ENCODE measurements around the gene LDB2. TPM values are rescaled to one million over a fixed set of nuclear protein-coding genes. Genes with fewer than 3 reads are reported as not detected.

LDB2 gene
- total and polyA plus RNA-seq, 2 of the 8 experiments (the other 6 are each of a cell fraction or from before 2014, with no cell fraction given): 57.0 to 140 TPM

DNA sequence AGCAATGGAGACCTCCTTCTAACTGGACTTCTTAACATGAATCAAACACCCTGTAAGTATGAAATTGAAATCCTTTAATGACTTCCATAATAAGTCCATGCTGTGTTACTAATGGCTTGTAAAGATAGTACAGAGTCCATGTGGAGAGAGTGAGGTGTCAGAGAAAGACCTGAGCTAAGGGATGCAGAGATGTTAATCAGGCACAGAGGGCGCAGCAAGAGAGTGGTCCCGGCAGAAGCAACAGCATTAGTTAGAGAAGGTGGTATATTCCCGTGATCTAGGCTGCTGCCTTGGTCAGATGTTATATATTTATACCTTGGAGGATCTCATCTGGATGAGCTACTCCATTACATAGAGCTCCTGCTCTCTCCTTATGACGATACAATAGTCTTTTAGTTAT, 295.3 kb downstream of the LDB2 start:
- H3K4me2 ChIP-seq (ENCODE audit: insufficient read depth in 1 of 2, low read depth in 2 of 2, low read length in 2 of 2): no peak overlapping the region
- H3K9me3 ChIP-seq (ENCODE audit: insufficient read depth in 2 of 2, low read depth in 1 of 2, low read length in 1 of 2): no peaks in the 10 kb centered on the region; a peak in 1 of 4 replicates
- CTCF ChIA-PET (ENCODE audit: partially characterized antibody): interaction anchor here (2.2 kb wide), 1 partner anchor 20 kb away, joined by 6 read pairs; no protein-coding TSS in a partner anchor
- no peaks in the 10 kb centered on the region for H3K36me3 ChIP-seq (ENCODE audit: control insufficient read depth in 2 of 4, insufficient read depth in 4 of 4, low read length in 3 of 4)
- H3K56ac ChIP-seq (replicated peaks; ENCODE audit: insufficient read length, low read depth, low read length): no peak overlapping the region
- no peaks in the 10 kb centered on the region for H4K20me1 ChIP-seq (replicated peaks in 1 of 2; ENCODE audit: control insufficient read depth in 1 of 2, insufficient read depth in 2 of 2, low read length in 2 of 2)
- H2BK12ac ChIP-seq (ENCODE audit: low read depth, low read length): no peak overlapping the region
- H3K14ac ChIP-seq (ENCODE audit: insufficient read length): no peak overlapping the region
- H3K79me2 ChIP-seq (ENCODE audit: control insufficient read depth in 1 of 2, insufficient read depth in 2 of 2, low read length in 2 of 2): no peaks in the 10 kb centered on the region
- H3K4me1 ChIP-seq (replicated peaks in 1 of 4; ENCODE audit: control insufficient read depth in 3 of 4, insufficient read depth in 4 of 4, low read length in 3 of 4): peaks cover 0 to 9% (median 2%) of the 10 kb centered on the region in 4 experiments; a peak in 2 of 7 replicates
- no peak overlapping the region for H3K4ac ChIP-seq (replicated peaks; ENCODE audit: insufficient read length, low read depth, low read length)
- no peak overlapping the region for H3K18ac ChIP-seq (ENCODE audit: extremely low read depth, low read length)
- H3K79me1 ChIP-seq (ENCODE audit: low read depth, low read length): peaks cover 2% of the 10 kb centered on the region; the same call in 1 of the 2 replicates
- H2AFZ ChIP-seq (ENCODE audit: low read length): no peak overlapping the region
- no peak overlapping the region for H2BK20ac ChIP-seq (ENCODE audit: low read length)
- POLR2A ChIA-PET (ENCODE audit: partially characterized antibody): no interaction called here
- 93% methylated on average over 4 of the region's 4 CpGs; no CpG with 5 or more reads in 1 of the 2 experiments for WGBS, 2 experiments (ENCODE audit: extremely low coverage in 1 of 2, insufficient coverage in 1 of 2, insufficient read length in 1 of 2, insufficient replicate concordance in 2 of 2, low coverage in 1 of 2, low lambda C conversion rate in 2 of 2, missing lambda C conversion rate in 1 of 2)
- FAIRE-seq (no peak), DNase-seq (ENCODE audit: low read depth in 1 of 2, low spot score in 2 of 2) (no peak)
- H4K91ac ChIP-seq (replicated peaks; ENCODE audit: insufficient read length, low read length): no peak overlapping the region
- no peak overlapping the region for H2AK5ac ChIP-seq (ENCODE audit: low read depth, low read length)
- H3K27me3 ChIP-seq (replicated peaks in 1 of 4; ENCODE audit: control insufficient read depth in 3 of 4, extremely low read depth in 1 of 4, insufficient read depth in 3 of 4, low read length in 3 of 4): no peaks in the 10 kb centered on the region
- H3K23ac ChIP-seq (ENCODE audit: insufficient read length): no peak overlapping the region
- no peak overlapping the region for H3K4me3 ChIP-seq (ENCODE audit: extremely low read depth in 1 of 4, insufficient read depth in 2 of 4, low read depth in 3 of 4, low read length in 4 of 4)
- H4K5ac ChIP-seq (ENCODE audit: insufficient read length, low read depth, low read length): no peak overlapping the region
- H3K27ac ChIP-seq (ENCODE audit: low read depth, low read length): no peak overlapping the region
- H3K23me2 ChIP-seq (ENCODE audit: low read depth, low read length): no peaks in the 10 kb centered on the region
- no peak overlapping the region for H2BK120ac ChIP-seq (replicated peaks; ENCODE audit: low read depth, low read length)
- H2BK15ac ChIP-seq (ENCODE audit: low read length): no peak overlapping the region
- no peak for TF ChIP-seq BRCA1 (IDR thresholded peaks at IDR 0.05; ENCODE audit: low read depth, low read length)
- H4K8ac ChIP-seq (ENCODE audit: extremely low read depth, insufficient read depth, low read length): no peak overlapping the region
- H3K9ac ChIP-seq (replicated peaks in 1 of 4; ENCODE audit: extremely low read depth in 1 of 4, low read depth in 3 of 4, low read length in 3 of 4): no peak overlapping the region
- no peak overlapping the region for H2BK5ac ChIP-seq (ENCODE audit: low read depth, low read length)

All from H1 (cell line).